ENCODE data around the gene FNBP1L.

The FNBP1L gene

DNA sequence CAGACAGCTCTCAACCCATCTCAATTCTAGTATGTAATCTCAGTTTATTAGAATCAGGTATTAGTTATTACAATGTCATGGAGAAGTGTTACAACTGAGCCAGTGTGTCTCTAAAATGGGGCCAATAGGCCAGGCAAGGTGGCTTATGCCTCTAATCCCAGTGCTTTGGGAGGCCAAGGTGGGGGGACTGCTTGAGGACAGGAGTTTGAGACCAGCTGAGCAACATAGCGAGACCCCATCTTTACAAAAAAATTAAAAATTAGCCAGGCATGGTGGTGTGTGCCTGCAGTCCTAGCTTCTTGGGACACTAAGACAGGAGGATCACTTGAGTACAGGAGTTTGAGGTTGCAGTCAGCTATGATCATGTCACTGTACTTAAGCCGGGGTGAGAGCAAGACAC is 128.8 kb downstream of the FNBP1L start:
- H3K9me3 ChIP-seq (ENCODE audit: control insufficient read depth, insufficient read depth, low read depth, low read length), result no peaks in the 10 kb centered on the region
- no peak overlapping the region for H3K27ac ChIP-seq (ENCODE audit: extremely low read depth, low read depth, low read length)
- H3K36me3 ChIP-seq (ENCODE audit: control insufficient read depth in 2 of 2, insufficient read depth in 1 of 2, low read length in 2 of 2), result peaks cover 0 to 30% of the 10 kb centered on the region in 2 experiments; a peak in 2 of 3 replicates
- H3K4me3 ChIP-seq (ENCODE audit: low read depth, low read length), result no peak overlapping the region
- POLR2A ChIA-PET, result no interaction called here
- no peaks in the 10 kb centered on the region for H3K4me1 ChIP-seq (ENCODE audit: control insufficient read depth, insufficient read depth, low read length)
- CTCF ChIA-PET, result interaction anchor here (0.6 to 0.8 kb wide), 2 partner anchors 18 to 194 kb away, joined by 3 to 5 read pairs; no protein-coding TSS in a partner anchor
- no peak for TF ChIP-seq ZNF324 (tag by site-specific recombination; IDR thresholded peaks at IDR 0.05)
- TF ChIP-seq KLF10 (tag by site-specific recombination; IDR thresholded peaks at IDR 0.05), result no peak
- no peak for TF ChIP-seq ZNF211 (tag by site-specific recombination; IDR thresholded peaks at IDR 0.05; ENCODE audit: low read depth)
- no peak for TF ChIP-seq ZSCAN16 (tag by site-specific recombination; IDR thresholded peaks at IDR 0.05)
- no peak for TF ChIP-seq OVOL3 (tag by site-specific recombination; IDR thresholded peaks at IDR 0.05)
- no peak for TF ChIP-seq ZNF311 (tag by site-specific recombination; IDR thresholded peaks at IDR 0.05; ENCODE audit: borderline replicate concordance)
- no peak for TF ChIP-seq ZNF274 (IDR thresholded peaks at IDR 0.05; ENCODE audit: low read length)
- no peak for TF ChIP-seq ZNF274 (tag by site-specific recombination; IDR thresholded peaks at IDR 0.05; ENCODE audit: borderline replicate concordance)
- no peak for TF ChIP-seq ZXDB (tag by site-specific recombination; IDR thresholded peaks at IDR 0.05)
- TF ChIP-seq, protein P1, sequence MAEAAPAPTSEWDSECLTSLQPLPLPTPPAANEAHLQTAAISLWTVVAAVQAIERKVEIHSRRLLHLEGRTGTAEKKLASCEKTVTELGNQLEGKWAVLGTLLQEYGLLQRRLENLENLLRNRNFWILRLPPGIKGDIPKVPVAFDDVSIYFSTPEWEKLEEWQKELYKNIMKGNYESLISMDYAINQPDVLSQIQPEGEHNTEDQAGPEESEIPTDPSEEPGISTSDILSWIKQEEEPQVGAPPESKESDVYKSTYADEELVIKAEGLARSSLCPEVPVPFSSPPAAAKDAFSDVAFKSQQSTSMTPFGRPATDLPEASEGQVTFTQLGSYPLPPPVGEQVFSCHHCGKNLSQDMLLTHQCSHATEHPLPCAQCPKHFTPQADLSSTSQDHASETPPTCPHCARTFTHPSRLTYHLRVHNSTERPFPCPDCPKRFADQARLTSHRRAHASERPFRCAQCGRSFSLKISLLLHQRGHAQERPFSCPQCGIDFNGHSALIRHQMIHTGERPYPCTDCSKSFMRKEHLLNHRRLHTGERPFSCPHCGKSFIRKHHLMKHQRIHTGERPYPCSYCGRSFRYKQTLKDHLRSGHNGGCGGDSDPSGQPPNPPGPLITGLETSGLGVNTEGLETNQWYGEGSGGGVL (tag by site-specific recombination; IDR thresholded peaks at IDR 0.05), result no peak
- TF ChIP-seq, protein P2, sequence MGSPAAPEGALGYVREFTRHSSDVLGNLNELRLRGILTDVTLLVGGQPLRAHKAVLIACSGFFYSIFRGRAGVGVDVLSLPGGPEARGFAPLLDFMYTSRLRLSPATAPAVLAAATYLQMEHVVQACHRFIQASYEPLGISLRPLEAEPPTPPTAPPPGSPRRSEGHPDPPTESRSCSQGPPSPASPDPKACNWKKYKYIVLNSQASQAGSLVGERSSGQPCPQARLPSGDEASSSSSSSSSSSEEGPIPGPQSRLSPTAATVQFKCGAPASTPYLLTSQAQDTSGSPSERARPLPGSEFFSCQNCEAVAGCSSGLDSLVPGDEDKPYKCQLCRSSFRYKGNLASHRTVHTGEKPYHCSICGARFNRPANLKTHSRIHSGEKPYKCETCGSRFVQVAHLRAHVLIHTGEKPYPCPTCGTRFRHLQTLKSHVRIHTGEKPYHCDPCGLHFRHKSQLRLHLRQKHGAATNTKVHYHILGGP (tag by site-specific recombination; IDR thresholded peaks at IDR 0.05), result no peak
- TF ChIP-seq, protein P3, sequence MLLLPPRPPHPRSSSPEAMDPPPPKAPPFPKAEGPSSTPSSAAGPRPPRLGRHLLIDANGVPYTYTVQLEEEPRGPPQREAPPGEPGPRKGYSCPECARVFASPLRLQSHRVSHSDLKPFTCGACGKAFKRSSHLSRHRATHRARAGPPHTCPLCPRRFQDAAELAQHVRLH (tag by site-specific recombination; IDR thresholded peaks at IDR 0.05), result no peak
- no peak for TF ChIP-seq ZNF596 (tag by site-specific recombination; IDR thresholded peaks at IDR 0.05)
- TF ChIP-seq ZEB2 (tag by site-specific recombination; IDR thresholded peaks at IDR 0.05), result no peak
- no peak for TF ChIP-seq ZNF146 (tag by site-specific recombination; IDR thresholded peaks at IDR 0.05)
- TF ChIP-seq ZBTB26 (tag by site-specific recombination; optimal IDR thresholded peaks at IDR 0.05), result no peak
- no peak for TF ChIP-seq ZNF416 (tag by site-specific recombination; IDR thresholded peaks at IDR 0.05)

- no peak overlapping the region for H3K4me3 ChIP-seq (ENCODE audit: low read depth, low read length)
- H3K9me3 ChIP-seq (ENCODE audit: control insufficient read depth, insufficient read depth, low read depth, low read length), result no peaks in the 10 kb centered on the region
- ChIA-PET POLR2A (no interaction called here), CTCF (interaction anchor here (0.5 to 0.6 kb wide), 2 partner anchors 193 to 622 kb away, joined by 3 read pairs; no protein-coding TSS in a partner anchor)
- no peak overlapping the region for H3K27ac ChIP-seq (ENCODE audit: extremely low read depth, low read depth, low read length)
- H3K4me1 ChIP-seq (ENCODE audit: control insufficient read depth, insufficient read depth, low read length), result no peaks in the 10 kb centered on the region
- H3K36me3 ChIP-seq (ENCODE audit: control insufficient read depth in 2 of 2, insufficient read depth in 1 of 2, low read length in 2 of 2), result peaks cover 0 to 31% of the 10 kb centered on the region in 2 experiments; a peak in 2 of 3 replicates
- TF ChIP-seq ZNF560 (tag by site-specific recombination; IDR thresholded peaks at IDR 0.05; ENCODE audit: borderline replicate concordance), result no peak
- no peak for TF ChIP-seq ZNF202 (tag by site-specific recombination; IDR thresholded peaks at IDR 0.05; ENCODE audit: borderline replicate concordance)
- TF ChIP-seq EGR2 (tag by site-specific recombination; IDR thresholded peaks at IDR 0.05; ENCODE audit: low read depth), result no peak
- no peak for TF ChIP-seq AEBP2 (tag by site-specific recombination; IDR thresholded peaks at IDR 0.05; ENCODE audit: borderline replicate concordance)
Observed at GRCh38 chr1:93577536-93578432, 129.9 kb downstream of the FNBP1L start.
